HG03442 (cell line): ENCODE measurements around the gene ZBTB43.

Experiments used
- ATAC-seq: cut with Tn5 transposase; IDR thresholded peaks from one replicate; pipeline ENCODE4 v1.9.1; 2021; ENCODE audit warnings: mild to moderate bottlenecking, moderate library complexity; ENCODE audit not compliant: unreplicated experiment

Gene ZBTB43

DNA sequence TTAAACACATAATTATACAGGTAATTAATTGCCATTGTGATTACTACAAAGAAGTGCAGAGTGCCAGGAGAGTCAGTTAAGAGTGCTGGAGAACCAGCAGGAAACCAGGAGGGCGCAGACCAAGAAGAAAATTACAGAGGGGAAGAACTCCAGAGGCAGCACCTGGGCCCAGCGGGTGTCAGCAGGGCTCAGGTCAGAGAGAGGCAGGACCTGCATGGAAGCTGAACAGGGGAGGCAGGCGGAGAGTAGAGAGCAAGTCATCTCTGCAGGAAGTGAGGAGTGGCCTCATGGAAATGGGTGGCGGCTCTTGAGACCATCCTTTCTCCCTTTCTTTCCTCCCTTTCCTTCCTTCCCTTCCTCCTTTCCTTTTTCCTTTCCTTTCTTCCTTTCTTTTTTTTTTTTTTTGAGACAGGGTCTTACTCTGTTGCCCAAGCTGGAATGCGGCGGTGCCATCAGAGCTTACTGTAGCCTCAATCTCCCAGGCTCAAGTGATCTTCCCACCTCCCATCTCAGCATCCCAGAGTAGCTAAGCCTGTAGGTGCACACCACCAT is 51.6 kb downstream of the ZBTB43 start:
- ATAC-seq: no peak

DNA sequence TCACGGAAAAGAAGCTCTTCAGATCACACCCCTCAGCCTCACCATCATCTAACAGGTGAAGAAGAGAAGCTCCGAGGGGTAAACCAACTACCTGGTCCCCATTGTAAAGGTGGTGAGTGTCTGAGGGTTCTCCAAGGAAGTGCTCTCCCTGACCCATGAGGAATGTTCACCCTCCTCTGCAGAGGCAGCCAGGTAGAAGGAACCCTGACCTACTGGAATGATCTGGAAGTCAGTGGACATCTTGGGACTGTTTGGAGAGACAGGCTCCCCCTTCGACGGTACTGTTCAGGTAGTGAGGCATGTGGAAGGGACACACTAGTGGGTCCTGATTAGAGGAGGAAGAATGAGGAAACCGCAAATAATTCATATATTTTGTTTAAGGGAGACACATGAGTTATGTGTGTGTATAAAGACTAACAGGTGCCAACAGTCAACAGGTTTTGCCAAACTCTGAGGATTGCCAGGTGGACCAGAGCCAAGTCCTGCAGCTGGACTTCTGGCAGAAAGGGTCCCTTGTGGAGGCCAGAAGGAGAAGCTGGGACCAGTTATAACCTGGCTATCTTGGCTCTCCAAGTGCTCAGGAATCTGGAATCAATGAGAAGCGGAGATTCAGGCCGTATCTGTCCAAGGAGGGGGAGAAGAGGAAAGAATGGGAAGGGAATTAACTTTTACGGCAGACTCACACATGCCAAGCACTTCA is 52.6 kb downstream of the ZBTB43 start:
- no peak for ATAC-seq

GRCh38 chr9:126859111-126859510 is 54.3 kb downstream of the ZBTB43 start:
- ATAC-seq: no peak

- ATAC-seq: peak; percentile 68
Observed at GRCh38 chr9:126860077-126860756, 55.4 kb downstream of the ZBTB43 start, which contains the start of gene ZBTB34. ZBTB34 (plus strand) TSS chr9:126860639; CDS start chr9:126879400, 18,761 bp downstream.

DNA sequence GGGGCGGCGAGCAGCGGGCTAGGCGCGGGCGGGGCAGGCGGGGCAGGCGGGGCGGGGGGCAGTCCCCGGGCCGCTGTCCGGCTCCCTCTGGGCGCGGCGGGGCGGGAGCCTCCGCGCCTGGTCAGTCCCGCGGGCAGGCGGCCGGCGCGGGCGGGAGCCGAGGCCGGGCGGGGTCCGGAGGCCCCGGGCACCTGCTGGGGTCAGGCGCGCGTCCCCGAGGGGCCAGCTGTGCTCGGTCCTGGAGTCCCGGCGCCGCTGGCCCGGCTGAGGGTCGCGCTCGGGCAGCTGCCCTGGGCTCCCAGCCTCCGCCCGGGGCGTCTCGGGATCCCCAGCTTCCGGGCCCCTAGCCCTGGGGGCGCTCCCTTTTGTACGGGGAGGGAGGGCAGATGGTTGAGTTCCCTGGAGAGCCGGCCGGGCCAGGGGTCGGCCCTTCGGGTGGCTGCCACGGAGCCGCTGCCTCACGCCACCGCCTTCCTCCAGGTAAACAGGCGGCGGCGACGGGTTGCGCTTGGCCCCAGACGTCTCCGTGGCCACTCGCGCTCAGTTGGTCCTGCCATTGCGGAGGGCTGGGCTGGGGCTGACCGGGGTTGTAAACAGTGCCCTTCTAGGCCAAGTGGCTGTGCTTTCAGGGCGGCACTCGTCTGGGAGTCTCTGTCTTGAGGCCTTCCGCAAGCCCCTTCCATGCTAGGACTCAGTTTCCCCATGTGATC is 56.1 kb downstream of the ZBTB43 start:
- ATAC-seq: peak; percentile 24

DNA sequence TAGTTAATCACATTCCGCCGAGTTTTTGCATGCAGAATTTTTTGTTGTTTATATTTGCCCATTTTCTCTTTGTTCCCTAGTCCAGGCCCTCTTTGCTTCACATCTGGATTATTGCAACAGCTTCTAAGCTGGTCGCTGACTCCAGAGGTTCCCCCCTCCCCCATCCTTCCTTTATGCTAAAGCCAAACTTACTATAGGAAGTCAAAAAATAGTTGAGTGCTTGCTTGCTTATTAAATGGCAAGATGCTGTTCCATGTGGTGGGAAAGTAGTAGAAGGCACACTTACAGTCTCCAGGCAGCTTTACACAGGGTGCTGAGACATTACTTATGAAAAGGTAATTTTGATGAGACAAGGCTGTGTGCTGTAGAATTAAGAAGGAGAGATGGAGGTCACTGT is 56.9 kb downstream of the ZBTB43 start:
- no peak for ATAC-seq

DNA sequence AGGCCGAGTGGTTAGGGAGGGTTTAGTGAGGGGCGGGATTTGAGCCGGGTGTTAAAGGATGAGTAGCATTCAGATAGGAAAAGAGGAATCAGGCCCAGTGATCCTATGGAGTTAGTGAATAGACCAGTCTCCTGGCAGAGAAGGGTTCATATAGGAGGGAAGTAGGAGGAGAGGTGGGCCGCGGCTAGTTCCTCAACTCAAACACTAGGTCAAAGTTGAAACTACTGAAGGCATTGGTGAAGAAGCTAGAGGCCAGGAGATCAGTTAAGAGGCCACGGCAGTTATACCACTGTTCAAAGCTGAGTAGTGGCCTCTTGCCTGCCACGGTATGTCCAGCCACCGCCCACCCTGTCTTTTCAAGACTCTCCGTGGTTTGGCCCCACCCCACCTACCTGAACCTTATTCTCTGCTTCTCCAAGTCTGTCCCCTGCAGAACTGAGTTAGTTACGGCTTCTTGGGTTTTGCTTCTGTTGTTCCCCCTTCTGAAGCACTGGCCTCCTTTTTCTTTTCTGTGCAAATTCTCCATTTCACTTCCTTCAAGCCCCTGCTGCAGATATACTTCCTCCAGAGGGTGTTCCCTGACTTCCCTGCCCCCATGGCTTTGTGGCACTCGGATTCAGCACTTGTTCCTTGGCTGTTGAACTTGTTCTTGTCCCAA is 57.4 kb downstream of the ZBTB43 start:
- no peak for ATAC-seq

- no peak for ATAC-seq
Observed at GRCh38 chr9:126864771-126865170, 59.9 kb downstream of the ZBTB43 start.

GRCh38 chr9:126869368-126869767 is 64.5 kb downstream of the ZBTB43 start:
- no peak for ATAC-seq

DNA sequence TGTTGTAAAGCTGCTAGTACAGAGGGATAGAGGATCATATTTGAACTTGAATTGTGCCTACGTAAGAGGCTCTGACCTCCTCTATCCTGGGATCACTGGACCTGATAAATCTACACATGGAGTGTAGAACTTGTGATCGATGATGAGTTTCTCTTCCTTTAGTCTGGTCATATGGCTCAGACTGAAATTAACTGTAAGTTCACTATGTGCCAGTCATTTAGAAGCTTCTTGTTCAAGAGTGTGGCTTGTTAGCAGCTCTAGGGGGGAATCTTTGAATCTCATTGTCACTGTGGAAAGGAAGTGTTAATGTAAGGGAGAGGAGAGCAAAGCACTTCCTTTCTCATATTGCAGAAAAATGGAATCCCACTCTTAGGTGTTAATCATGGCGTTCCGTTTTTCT is 67.7 kb downstream of the ZBTB43 start:
- ATAC-seq: no peak

DNA sequence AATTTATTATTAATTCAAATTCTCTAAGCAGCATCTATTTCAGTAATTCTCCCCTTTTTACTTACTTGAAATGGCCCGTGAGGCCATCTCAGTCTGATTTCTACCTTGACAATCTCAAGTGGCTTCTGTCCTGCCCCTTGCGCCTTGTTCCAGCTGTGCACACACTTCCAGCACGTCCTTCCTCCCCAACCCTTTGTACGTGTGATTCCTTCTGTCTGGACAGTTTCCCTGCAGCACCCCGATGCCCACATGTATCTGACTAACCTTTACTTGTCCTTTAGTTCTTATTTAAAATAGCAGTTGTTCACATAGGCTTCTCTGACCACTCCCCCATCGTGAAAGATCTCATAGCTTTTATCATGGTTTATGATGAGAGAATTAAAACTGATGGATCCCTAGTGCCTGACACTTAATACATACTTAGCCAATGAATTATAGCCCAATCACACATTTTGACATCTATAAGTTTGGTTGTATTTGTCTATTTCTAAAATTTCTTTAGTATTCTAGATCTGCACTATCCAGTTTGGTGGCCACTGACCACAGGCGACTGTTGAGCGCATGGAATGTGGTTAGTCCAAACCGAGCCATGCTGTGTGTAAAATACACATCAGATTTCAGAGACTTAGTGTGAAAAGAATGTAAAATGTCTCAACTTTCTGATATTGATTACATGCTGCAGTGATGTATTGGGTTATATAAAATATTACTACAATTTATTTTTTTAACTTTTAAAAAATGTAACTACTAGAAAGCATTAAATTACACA is 69.9 kb downstream of the ZBTB43 start:
- ATAC-seq: no peak

DNA sequence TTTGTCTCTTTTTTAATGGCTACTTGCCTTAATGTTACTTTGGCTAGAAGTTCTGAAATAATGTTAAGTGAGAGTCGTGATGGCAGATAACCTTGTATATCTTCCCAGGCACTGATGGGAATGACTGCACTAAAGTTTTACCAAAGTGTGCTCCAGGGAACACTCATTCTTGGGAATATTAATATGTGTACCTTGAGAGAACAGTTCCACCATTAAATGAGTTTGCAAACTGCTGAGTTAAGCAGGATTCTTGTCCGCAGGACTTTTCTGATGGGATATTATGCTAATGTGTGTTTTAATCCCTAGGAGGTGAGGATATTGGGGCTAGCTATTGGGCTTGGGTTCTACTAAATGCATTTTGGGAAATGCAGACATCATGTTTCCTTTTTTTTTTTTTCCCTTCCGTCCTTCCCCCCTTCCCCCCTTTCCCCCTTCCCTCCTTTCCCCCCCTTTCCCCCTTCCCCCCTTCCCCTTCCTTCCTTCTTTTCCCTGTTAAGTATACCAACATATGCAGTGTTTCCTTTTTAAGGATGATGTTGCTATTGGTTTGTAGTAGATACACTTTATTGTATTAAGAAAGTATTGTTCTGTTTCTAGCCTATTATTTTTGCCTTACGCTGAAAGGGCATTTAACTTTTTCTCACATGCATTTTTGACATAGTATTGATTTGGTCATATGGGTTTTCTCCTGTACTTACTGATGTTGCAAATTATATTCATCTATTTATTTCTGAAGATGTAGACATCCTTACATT is 71.1 kb downstream of the ZBTB43 start:
- no peak for ATAC-seq

DNA sequence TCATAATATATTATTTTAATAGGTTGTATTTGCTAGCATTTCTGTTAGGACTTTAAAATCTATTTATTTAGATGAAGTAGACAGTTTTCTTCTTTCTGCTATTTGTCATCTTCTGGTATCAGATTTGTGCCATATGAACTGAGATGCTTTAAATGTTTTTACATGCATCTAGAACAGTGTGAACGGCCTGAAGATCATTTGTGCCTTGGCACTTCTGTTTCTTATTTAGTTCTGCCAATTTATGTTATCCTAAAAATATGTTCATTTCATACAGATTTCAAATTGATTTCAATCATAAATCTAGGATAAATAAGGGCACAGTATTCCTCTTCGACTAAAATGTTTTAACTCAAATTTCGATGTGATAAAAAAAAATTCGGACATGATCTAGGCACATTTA is 71.7 kb downstream of the ZBTB43 start:
- no peak for ATAC-seq

- ATAC-seq: no peak
Observed at GRCh38 chr9:126877418-126877817, 72.6 kb downstream of the ZBTB43 start.

DNA sequence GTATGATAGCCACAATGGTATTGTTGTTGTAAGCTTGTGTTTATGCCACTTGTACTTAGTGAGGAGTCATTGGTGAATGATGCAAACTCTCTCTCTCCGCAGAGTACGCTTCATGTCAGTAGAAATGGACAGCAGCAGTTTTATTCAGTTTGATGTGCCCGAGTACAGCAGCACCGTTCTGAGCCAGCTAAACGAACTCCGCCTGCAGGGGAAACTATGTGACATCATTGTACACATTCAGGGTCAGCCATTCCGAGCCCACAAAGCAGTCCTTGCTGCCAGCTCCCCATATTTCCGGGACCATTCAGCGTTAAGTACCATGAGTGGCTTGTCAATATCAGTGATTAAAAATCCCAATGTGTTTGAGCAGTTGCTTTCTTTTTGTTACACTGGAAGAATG is 74.4 kb downstream of the ZBTB43 start:
- ATAC-seq: no peak

GRCh38 chr9:126880226-126880946 is 75.5 kb downstream of the ZBTB43 start:
- no peak for ATAC-seq

GRCh38 chr9:126880947-126881332 is 76.1 kb downstream of the ZBTB43 start:
- ATAC-seq: no peak

DNA sequence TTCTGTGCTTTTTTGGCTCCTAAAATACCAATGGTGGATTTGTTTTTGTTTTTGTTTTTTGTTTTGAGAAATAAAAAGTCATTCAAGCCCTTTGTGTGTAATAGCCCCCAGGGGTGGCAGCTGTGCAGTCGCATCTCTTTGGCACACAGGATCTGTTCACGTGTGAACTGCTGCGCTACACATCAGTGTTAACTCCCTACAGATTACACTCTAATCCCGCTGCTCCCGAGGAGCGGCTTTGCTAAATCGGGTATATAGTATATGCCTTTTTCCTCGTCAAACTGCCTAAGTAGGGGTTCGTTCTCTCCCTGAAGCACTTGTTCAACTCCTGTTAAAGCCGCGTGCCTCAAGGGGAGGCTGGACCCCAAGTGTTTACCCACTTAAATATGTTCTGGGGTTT is 77.9 kb downstream of the ZBTB43 start:
- no peak for ATAC-seq

DNA sequence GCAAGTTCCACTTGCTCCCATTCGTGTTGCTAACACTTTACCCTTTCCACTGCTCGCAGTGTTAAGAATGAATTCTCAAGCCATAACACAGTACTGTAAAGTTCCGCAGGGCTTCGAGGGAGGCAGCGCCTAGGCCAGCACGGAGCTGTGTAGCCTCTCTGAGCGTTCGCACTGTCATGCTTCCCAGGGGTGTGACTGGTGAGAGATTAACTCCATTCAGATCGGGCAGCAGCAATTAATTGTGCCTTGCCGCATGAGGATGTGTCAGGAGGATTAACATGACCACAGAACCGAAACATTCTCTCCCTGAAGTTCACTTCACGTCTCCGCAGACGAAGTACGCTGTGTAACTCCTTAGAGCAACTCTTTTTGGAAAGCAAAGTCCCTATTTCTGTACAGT is 78.8 kb downstream of the ZBTB43 start:
- ATAC-seq: no peak
